Measurements from ENCODE around the gene PCBP3.

- TF ChIP-seq CTCF (conservative IDR thresholded peaks at IDR 0.05) (no peak), ZFX (IDR thresholded peaks at IDR 0.05) (no peak)
Measured at GRCh38 chr21:45865106-45865835, 221.7 kb downstream of the PCBP3 start.

Measured in C4-2B (cell line).